GM18858 (cell line): ENCODE results near the gene SMIM45.

Source experiments
- ATAC-seq: cut with Tn5 transposase; IDR thresholded peaks from one replicate; pipeline ENCODE4 v1.9.1; 2021; ENCODE audit not compliant: unreplicated experiment

The SMIM45 gene

DNA sequence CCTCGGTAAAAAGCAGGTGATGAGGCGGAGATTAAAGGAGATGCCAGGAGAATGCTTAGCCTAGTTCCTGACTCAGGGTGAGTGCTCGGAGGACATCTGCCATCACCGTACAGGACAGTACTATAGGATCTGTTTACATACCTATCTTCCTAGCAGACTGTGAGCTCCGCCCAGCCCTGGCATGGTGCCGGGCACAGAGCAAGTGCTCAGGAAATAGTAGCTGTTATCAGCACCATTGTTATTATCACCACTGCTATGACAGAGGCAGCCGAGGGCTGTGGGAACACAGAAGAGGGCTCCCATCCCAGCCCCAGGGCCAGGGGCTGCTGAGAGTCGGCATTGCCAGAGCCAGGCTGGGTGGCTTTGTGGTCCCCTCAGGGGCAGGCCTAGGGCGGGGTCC, 16.7 kb downstream of the SMIM45 start:
- no peak for ATAC-seq

- no peak for ATAC-seq
Observed at GRCh38 chr22:41969110-41969646, 17.2 kb downstream of the SMIM45 start, which contains the start of gene SEPTIN3. Gene SEPTIN3, plus strand, starts transcription at chr22:41969443. Its CDS starts 2,050 bp downstream, at chr22:41971493.

DNA sequence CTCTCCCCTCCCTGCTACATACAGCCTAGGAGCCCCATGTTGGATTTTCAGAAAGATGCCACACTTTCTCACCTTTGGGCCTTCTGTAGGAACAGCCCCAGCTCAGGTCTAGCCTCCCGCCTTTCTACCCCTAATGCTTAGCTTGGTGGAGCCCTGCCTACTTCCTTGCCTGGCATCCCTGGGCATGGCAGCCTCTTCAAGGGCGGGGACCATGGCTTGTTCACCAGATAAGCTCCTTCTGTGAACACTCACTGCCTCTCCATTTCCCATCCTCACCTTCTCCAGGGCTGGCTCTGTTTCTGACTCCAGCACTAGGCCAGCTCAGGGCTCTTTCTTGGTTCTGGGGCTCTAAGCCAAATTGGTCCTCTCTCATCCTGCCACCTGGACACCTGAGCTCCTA, 18.7 kb downstream of the SMIM45 start:
- ATAC-seq, result no peak

- ATAC-seq, result no peak
Observed at GRCh38 chr22:41971431-41971830, 19.5 kb downstream of the SMIM45 start.

DNA sequence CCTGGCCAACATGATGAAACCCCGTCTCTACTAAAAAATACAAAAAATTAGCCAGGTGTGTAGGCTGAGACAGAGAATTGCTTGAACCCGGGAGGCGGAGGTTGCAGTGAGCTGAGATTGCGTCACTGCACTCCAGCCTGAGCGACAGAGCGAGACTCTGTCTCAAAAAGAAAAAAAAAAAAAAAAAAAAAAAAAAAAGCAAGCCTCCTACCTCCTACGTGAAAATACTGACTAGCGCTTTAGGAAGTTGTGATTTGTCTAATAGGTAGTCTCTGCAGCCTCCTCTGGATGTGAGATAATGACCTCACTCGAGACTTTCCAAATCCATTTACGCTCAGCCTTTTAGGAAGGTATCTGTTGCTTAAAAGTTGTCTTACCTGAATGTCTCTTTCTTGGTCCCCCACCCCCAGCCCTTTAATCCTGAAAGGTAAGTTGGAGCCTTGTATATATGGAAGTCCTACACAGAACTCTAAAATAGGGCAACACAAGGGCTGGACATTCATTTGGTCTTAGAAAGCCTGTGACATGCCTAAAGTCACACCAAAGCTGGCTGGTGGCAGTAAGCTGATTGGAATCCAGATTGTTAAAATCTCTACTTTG, 22.8 kb downstream of the SMIM45 start:
- ATAC-seq, result no peak

DNA sequence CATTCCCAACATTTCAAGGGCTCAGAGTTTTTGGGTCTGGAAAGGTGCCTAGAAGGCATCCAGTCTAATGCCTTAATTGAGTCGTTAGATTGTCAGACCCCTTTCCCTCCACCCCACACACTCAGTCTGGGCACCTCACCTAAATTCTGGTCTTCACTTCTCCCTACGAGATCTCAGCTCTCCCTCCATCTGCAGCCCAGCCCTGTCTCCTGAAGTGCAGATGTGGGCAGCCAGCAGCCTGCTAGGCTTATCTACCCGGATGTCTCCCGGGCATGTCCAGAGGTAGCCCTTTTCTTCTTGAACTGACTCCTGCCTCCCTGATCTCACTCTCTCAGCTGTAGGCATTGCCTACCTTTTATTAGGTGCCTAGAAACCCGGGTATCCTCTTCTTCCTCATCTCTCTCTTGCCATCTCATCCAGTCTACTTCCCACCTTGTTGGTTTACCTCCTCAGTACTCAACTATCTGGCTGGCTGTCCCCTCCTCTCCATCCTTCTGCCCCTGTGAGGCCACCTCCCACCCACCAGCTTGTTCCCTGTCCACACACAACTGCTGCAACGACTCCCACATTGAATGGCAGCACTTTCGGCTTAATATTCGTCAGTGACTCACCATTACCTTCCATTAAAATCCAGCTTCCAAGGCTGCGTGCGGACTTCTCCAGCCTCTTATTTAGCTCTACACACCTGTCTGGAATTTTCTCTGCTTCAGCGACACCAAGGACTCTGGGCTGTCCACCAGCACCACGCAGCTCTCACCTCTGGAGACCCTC, 23.5 kb downstream of the SMIM45 start:
- ATAC-seq, result no peak

DNA sequence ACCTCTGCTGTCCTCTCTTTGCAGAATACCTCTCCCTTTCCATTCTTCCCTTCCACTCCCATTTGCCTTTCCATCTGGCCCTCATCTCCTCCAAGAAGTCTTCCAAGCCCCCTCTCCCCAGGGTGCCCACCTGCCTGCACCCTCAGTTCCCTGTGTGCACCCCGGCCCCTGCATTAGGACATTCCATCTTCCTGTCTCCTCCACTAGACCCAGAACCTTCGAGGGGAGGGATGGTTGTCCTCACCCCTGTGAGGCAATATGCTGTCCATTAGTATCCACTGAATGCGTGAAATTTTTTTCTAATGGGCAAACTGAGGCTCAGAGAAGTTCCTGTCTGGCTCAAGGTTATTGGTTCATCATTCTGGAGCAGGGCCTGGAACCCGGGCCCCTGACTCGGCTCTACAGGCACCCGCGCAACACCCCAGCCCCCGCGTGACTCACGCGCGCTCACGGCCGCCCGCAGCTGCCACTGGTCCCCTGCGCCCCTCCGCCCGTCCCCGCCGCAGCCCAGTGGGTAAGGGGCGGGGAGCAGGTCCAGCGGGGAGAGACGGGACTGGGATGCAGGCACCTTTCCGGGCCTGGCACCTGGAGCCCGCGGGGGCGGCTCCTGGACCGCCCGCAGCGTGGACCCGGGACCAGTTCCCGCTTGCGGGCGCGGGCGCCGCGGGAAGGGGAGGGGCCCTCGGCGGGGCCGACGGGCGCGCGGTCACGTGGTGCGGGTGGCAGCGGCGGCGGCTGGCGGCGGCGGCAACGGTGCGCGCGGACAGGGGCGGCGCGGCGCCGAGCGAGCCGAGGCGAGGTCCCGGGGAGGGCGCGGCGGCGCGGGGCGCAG, 24.3 kb downstream of the SMIM45 start:
- no peak for ATAC-seq

DNA sequence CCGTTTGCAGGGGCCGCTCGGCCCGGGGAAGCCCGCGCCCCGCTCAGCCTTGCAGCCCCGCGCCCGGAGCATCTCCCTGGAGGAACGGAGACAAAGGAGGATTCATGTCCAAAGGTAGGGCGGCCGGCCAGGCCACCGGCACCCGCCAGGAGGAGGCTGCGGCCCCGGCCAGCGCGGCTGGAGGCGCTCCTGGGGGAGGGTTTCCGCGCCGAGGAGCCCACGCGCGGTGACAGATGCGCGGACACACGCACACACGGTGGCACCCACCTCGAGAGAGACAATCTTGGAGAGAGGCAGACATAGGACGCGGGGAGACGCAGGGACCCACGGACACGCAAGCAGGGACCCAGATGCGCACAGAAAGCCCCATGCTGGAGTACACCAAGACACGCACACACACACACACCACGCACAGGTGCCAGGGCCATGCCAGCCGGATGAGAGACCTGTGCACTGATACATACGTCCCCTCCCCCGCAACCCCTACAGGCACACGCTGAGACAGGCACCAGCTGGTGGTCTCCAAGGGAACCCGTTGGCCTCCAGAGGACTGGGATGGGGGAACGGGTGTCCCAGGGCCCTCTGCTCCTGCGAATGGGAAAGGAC, 25.1 kb downstream of the SMIM45 start:
- no peak for ATAC-seq

DNA sequence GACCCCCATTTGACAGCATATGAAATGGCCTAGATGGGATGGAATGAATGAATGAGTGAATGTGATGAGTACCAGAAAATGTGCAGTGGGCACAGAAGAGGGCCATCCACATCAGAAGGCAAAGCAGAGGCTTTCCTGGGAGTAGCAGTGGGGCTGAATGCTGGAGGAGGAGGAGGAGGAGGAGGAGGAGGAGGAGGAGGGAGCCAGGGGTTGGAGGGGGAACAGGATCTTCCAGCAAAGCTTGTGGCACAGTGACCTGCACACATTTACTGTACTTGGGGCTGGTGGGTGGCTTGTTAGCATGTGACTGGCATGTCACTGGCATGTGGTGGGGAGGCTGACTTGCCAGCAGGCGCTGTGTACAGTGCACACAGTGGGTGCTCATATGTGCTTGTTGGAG, 26.8 kb downstream of the SMIM45 start:
- no peak for ATAC-seq

DNA sequence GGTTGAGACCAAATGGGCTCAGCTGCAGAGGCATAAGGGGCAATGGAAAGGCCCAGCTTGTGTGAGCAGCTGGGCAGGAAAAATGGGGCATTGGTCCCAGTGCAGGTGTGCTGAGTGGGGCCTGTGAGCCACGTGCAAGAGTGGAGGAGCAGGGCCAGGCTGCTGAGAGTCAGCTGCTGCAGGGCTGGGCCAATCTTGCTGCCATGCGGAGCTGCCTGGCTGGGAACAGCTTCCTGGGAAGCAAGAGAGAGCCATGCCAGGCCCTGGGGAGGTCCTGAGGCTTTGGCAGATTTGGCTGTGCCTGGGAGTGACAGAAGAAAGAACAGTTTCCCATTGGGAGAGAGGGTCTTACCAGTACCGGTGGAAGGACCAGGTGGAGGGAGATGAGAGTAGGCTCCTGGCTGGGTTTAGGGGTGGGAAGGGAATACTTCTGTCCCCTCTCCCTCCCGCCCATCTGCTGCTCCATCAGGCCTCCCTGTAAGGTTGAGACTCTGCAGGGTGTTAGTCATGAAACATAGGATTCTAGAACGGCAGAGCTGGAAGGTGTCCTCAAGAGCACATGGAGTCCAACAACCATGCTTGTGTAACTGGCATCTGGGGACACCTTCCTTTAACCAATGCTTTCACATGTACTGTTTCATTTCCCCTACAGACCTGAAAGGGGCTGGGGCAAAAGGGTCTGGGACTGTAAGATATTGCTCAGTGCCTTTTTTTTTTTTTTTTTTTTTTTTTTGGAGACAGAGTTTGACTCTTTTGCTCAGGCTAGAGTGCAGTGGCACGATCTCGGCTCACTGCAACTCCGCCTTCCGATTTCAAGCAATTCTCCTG, 27.7 kb downstream of the SMIM45 start:
- no peak for ATAC-seq

- ATAC-seq, result no peak
Observed at GRCh38 chr22:41982865-41983264, 30.9 kb downstream of the SMIM45 start.

- ATAC-seq, result no peak
Observed at GRCh38 chr22:41983513-41984405, 31.8 kb downstream of the SMIM45 start.

DNA sequence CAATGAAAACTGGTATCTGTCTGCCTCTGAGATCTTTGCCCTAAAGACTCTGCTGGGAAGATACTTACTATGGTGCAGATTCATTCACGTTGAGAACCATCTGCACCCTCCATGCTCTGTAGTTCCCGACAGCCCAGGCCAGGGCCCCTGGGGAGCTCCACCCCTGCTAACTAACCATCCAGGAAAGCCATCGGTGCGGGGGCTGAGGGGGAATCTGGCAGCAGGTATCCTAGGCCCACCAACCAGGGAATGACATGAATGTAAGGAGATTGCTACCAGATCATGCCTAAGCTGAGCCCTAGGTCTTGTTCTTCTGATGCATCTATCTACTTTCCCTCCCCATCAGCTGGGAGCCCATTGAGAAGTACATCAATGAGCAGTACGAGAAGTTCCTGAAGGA, 35.3 kb downstream of the SMIM45 start:
- no peak for ATAC-seq

- ATAC-seq, result no peak
Observed at GRCh38 chr22:41989246-41989645, 37.3 kb downstream of the SMIM45 start.

- ATAC-seq, result no peak
Observed at GRCh38 chr22:41991111-41991510, 39.2 kb downstream of the SMIM45 start.

DNA sequence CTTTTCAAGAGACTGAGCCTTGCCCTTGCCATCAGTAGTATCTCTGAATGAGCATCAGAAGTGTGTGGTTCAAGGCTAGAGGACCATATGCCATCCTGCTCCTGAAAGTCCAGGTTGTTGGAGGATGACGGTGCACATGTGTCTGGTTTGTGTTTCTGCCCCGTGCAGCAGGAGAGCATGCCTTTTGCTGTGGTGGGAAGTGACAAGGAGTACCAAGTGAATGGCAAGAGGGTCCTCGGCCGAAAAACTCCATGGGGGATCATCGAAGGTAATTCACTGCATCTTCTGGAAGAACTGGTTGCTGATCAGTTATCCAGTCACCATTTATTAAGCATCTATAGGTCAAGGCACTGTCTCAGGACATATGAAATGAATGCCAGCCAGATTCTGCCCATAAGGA, 40.5 kb downstream of the SMIM45 start:
- no peak for ATAC-seq

DNA sequence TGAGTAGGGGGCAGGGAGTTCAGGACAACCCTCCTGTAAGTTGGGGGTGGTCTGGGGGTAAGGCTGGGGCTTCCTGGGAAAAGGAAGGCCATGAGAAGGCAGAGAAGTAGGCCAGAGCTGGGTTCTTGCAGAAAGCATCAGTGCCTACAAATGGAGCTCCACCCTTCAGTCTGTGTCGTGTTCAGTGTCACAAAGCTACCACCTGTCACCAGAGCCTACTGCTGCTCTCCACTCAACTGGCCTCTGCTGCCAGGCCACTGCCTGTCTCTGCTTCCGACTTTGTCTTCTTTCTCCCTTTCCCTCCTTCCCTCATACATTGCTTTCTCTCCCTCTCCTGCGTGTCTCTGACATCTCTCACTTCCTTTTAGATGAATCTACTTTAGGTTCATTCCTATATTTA, 43.3 kb downstream of the SMIM45 start:
- ATAC-seq, result no peak

- ATAC-seq, result no peak
Observed at GRCh38 chr22:41996826-41997225, 44.9 kb downstream of the SMIM45 start.
